ENCODE results near the gene MKLN1.
A peak's percentile ranks its signal among the peaks of the same experiment; 100 is the strongest.

Gene MKLN1

DNA sequence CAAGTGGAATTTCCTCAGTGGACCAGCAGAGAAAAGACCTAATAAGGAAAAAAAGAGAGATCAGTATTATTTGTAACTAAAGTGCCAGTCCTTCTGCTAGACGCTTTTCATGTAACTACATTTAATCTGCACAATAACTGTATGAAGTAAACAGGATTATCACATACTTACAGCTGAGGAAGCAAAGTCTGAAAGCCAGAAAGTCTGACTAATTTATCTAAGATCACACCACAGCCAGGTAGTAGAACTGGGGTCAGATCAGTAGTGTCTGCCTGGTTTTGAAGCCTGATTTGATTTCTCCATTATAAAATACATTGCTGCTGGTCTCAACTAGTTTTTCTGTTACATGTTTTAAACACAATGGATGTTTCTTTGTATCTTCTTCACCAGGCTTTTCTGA is 159.5 kb downstream of the MKLN1 start:
- TF ChIP-seq EZH2 (IDR thresholded peaks at IDR 0.05; ENCODE audit: borderline replicate concordance, low read length): no peak
- TF ChIP-seq, protein P1, sequence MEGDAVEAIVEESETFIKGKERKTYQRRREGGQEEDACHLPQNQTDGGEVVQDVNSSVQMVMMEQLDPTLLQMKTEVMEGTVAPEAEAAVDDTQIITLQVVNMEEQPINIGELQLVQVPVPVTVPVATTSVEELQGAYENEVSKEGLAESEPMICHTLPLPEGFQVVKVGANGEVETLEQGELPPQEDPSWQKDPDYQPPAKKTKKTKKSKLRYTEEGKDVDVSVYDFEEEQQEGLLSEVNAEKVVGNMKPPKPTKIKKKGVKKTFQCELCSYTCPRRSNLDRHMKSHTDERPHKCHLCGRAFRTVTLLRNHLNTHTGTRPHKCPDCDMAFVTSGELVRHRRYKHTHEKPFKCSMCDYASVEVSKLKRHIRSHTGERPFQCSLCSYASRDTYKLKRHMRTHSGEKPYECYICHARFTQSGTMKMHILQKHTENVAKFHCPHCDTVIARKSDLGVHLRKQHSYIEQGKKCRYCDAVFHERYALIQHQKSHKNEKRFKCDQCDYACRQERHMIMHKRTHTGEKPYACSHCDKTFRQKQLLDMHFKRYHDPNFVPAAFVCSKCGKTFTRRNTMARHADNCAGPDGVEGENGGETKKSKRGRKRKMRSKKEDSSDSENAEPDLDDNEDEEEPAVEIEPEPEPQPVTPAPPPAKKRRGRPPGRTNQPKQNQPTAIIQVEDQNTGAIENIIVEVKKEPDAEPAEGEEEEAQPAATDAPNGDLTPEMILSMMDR (IDR thresholded peaks at IDR 0.05; ENCODE audit: low read length): no peak

DNA sequence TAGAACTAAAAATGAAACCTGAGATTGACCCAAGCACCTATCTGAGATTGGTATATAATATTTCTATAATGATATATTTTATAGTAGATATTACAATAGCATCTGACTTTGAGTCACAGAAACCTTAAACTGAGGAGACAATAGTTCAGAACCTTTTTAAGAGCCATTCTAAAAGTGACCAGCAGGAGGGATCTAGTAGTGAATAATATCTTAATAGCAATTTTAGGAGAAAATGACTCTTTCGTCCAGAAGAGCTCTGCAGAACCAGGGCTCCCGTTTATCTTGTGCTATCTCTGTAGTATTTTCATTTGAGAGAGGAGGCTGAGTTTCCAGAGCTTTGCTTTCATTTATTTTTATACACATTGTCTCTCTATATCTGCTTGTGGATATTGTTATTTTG is 160.7 kb downstream of the MKLN1 start:
- H3K9me3 ChIP-seq (ENCODE audit: low read length): no peaks in the 10 kb centered on the region
- H3K9me2 ChIP-seq (ENCODE audit: low read depth, low read length): no peaks in the 10 kb centered on the region
- H3K4me3 ChIP-seq (ENCODE audit: low read depth, low read length, poor library complexity, severe bottlenecking): no peak overlapping the region
- H3K36me3 ChIP-seq (ENCODE audit: insufficient read depth, low read length): peaks cover 11% of the 10 kb centered on the region; the same call in 1 of the 2 replicates
- no peak overlapping the region for H2AFZ ChIP-seq (ENCODE audit: low read length)
- peaks cover 1% of the 10 kb centered on the region for H3K4me1 ChIP-seq (ENCODE audit: insufficient read depth, low read length, severe bottlenecking)
- no peak overlapping the region for H3K4me2 ChIP-seq (ENCODE audit: low read length)
- TF ChIP-seq, protein P1 (IDR thresholded peaks at IDR 0.05; ENCODE audit: low read length): peak; percentile 33; the same call in 1 of the 2 replicates
- TF ChIP-seq EZH2 (IDR thresholded peaks at IDR 0.05; ENCODE audit: borderline replicate concordance, low read length): no peak
- no peaks in the 10 kb centered on the region for H3F3A ChIP-seq (ENCODE audit: insufficient read depth, low read length)
- no peaks in the 10 kb centered on the region for H4K20me1 ChIP-seq (ENCODE audit: insufficient read depth, low read length)
- no peak overlapping the region for H3K27ac ChIP-seq (ENCODE audit: low read depth, low read length, poor library complexity, severe bottlenecking)
- no peaks in the 10 kb centered on the region for H3K27me3 ChIP-seq (ENCODE audit: insufficient read depth, low read length)
- H3K9ac ChIP-seq (ENCODE audit: low read length): no peak overlapping the region
- no peaks in the 10 kb centered on the region for H3K79me2 ChIP-seq (ENCODE audit: insufficient read depth, low read length)

More for the DNA sequence above, 159.5 kb downstream of the MKLN1 start:
- Histone ChIP-seq H3K36me3 (ENCODE audit: insufficient read depth, low read length) (peaks cover 11% of the 10 kb centered on the region; the same call in 1 of the 2 replicates), H3K27ac (ENCODE audit: low read depth, low read length, poor library complexity, severe bottlenecking) (no peak overlapping the region), H4K20me1 (ENCODE audit: insufficient read depth, low read length) (no peaks in the 10 kb centered on the region), H3K4me2 (ENCODE audit: low read length) (no peak overlapping the region), H3K27me3 (ENCODE audit: insufficient read depth, low read length) (no peaks in the 10 kb centered on the region), H3K9me3 (ENCODE audit: low read length) (no peaks in the 10 kb centered on the region), H3K9me2 (ENCODE audit: low read depth, low read length) (no peaks in the 10 kb centered on the region), H3K79me2 (ENCODE audit: insufficient read depth, low read length) (no peaks in the 10 kb centered on the region), H3F3A (ENCODE audit: insufficient read depth, low read length) (no peaks in the 10 kb centered on the region; the same call in 1 of the 2 replicates), H2AFZ (ENCODE audit: low read length) (no peak overlapping the region), H3K9ac (ENCODE audit: low read length) (no peak overlapping the region), H3K4me3 (ENCODE audit: low read depth, low read length, poor library complexity, severe bottlenecking) (no peak overlapping the region), H3K4me1 (ENCODE audit: insufficient read depth, low read length, severe bottlenecking) (peaks cover 13% of the 10 kb centered on the region)

DNA sequence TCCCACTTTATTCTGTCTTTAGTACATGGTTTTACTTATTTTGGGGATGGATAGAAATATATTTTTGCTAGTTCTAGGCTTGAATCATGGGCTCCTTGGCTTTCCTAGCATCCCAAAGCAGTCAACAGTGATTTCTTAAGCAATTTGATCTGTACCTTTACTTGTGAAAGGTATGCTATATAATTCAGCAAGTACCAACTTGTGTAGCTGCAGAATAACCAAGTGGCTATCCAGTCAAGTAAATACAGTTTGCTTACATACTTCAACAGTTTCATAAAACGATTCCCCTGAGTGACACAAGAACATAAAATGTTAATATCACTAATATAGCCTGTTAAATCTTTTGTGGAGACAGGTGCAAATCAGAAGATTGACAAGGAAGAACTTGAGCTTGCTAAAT is 161.5 kb downstream of the MKLN1 start:
- Histone ChIP-seq H3K9ac (ENCODE audit: low read length) (no peak overlapping the region), H3K4me3 (ENCODE audit: low read depth, low read length, poor library complexity, severe bottlenecking) (no peak overlapping the region), H4K20me1 (ENCODE audit: insufficient read depth, low read length) (no peaks in the 10 kb centered on the region), H3K9me2 (ENCODE audit: low read depth, low read length) (no peaks in the 10 kb centered on the region), H2AFZ (ENCODE audit: low read length) (no peak overlapping the region), H3K4me2 (ENCODE audit: low read length) (no peak overlapping the region), H3F3A (ENCODE audit: insufficient read depth, low read length) (no peaks in the 10 kb centered on the region), H3K27me3 (ENCODE audit: insufficient read depth, low read length) (no peaks in the 10 kb centered on the region), H3K4me1 (ENCODE audit: insufficient read depth, low read length, severe bottlenecking) (no peaks in the 10 kb centered on the region), H3K9me3 (ENCODE audit: low read length) (no peaks in the 10 kb centered on the region), H3K27ac (ENCODE audit: low read depth, low read length, poor library complexity, severe bottlenecking) (no peak overlapping the region), H3K36me3 (ENCODE audit: insufficient read depth, low read length) (peaks cover 11% of the 10 kb centered on the region; the same call in 1 of the 2 replicates), H3K79me2 (ENCODE audit: insufficient read depth, low read length) (no peaks in the 10 kb centered on the region)
- TF ChIP-seq, protein P1 (IDR thresholded peaks at IDR 0.05; ENCODE audit: low read length): no peak
- no peak for TF ChIP-seq EZH2 (IDR thresholded peaks at IDR 0.05; ENCODE audit: borderline replicate concordance, low read length)

All from OCI-LY1 (cell line).